ENCODE measurements around the gene IKZF1.

IKZF1 gene

GRCh38 chr7:50379539-50379938, 75.0 kb downstream of the IKZF1 start:
- DNase-seq, result no peak

GRCh38 chr7:50382455-50382854, 77.9 kb downstream of the IKZF1 start:
- no peak for DNase-seq

- no peak for DNase-seq
These were observed 82.8 kb downstream of the IKZF1 start for GRCh38 chr7:50387351-50387750.

- DNase-seq, result no peak
These were observed 85.4 kb downstream of the IKZF1 start for GRCh38 chr7:50389961-50390360.

- DNase-seq, result no peak
These were observed 86.9 kb downstream of the IKZF1 start for GRCh38 chr7:50391386-50391785.

- no peak for DNase-seq
These were observed 88.6 kb downstream of the IKZF1 start for GRCh38 chr7:50393076-50393475.

- DNase-seq, result no peak
These were observed 89.2 kb downstream of the IKZF1 start for GRCh38 chr7:50393547-50394252.

GRCh38 chr7:50394315-50394714, 89.8 kb downstream of the IKZF1 start:
- DNase-seq, result no peak

GRCh38 chr7:50396856-50397255, 92.3 kb downstream of the IKZF1 start:
- no peak for DNase-seq

- DNase-seq, result no peak
These were observed 92.9 kb downstream of the IKZF1 start for GRCh38 chr7:50397320-50397970.

- DNase-seq, result no peak
These were observed 93.4 kb downstream of the IKZF1 start for GRCh38 chr7:50397971-50398324.

GRCh38 chr7:50399206-50399605, 94.7 kb downstream of the IKZF1 start:
- DNase-seq, result no peak

- no peak for DNase-seq
These were observed 95.1 kb downstream of the IKZF1 start for GRCh38 chr7:50399635-50400034.

- no peak for DNase-seq
These were observed 95.6 kb downstream of the IKZF1 start for GRCh38 chr7:50400114-50400513.

- no peak for DNase-seq
These were observed 99.9 kb downstream of the IKZF1 start for GRCh38 chr7:50404392-50404791.

GRCh38 chr7:50405221-50405620, 100.7 kb downstream of the IKZF1 start:
- DNase-seq, result no peak

GRCh38 chr7:50406935-50407334, 102.4 kb downstream of the IKZF1 start:
- no peak for DNase-seq

- DNase-seq, result no peak
These were observed 105.6 kb downstream of the IKZF1 start for GRCh38 chr7:50409856-50410745.

- no peak for DNase-seq
These were observed 106.8 kb downstream of the IKZF1 start for GRCh38 chr7:50411332-50411731.

- DNase-seq, result no peak
These were observed 108.5 kb downstream of the IKZF1 start for GRCh38 chr7:50412973-50413372.

- no peak for DNase-seq
These were observed 109.0 kb downstream of the IKZF1 start for GRCh38 chr7:50413561-50413960.

- DNase-seq, result no peak
These were observed 111.4 kb downstream of the IKZF1 start for GRCh38 chr7:50415844-50416364.

- no peak for DNase-seq
These were observed 112.1 kb downstream of the IKZF1 start for GRCh38 chr7:50416527-50417182.
